GM08714 (cell line): Measurements from ENCODE around the gene ALS2CL.

Experiments
- H3K4me3 ChIP-seq: fragments of 200-500 bp; sonication (Bioruptor generic); 2 replicates; pipeline ENCODE4 v1.5.1; 2014; ENCODE audit warnings: mild to moderate bottlenecking, low read length, inconsistent platforms
- ZNF274 ChIP-seq: IDR thresholded peaks from 2 replicates; pipeline ENCODE4 v1.6.1; 2012; ENCODE audit warnings: mild to moderate bottlenecking, low read depth, low read length

ALS2CL gene

DNA sequence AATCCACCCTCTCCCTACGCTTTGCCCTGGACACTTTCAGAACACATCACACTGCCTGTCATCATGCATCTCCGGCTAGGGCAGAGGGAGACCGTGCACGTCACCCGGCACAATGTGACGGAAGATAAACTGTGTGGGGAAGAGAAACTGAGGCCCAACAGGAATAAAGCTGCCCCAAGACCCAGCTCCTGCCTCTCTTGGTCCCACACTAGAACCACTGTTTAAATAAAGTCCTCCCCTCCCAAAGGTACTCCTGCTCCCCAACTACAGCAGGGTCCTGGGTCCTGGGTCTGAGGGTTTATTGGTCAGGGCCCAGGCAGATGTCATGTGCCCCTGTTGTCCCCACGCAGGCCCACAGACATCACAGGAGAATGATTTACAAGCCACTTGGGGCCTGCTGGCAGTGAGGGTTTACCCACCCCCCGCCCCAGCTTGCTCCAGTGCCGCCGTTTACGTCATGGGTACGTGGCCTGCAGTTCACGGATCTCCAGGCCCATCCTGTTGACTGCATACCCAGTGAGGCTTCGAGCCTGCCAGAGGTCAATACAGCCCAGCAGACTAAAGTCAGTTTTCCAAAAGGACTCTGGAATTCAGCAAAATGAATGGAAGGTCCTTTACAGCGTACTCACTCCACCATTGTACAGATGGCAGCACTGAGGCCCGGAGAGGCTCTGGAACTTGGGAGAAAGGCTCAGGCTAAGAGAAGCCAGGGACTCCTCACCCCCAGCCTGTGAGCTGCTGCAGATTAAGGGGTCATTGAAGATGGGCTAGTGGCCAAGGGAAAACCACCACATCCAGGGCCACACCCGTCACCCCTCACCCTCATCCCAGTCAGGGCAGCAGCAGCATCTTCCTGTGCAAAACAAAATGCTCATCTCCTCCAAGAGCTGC is 23.2 kb downstream of the ALS2CL start:
- TF ChIP-seq ZNF274: no peak
- no peak overlapping the region for H3K4me3 ChIP-seq

DNA sequence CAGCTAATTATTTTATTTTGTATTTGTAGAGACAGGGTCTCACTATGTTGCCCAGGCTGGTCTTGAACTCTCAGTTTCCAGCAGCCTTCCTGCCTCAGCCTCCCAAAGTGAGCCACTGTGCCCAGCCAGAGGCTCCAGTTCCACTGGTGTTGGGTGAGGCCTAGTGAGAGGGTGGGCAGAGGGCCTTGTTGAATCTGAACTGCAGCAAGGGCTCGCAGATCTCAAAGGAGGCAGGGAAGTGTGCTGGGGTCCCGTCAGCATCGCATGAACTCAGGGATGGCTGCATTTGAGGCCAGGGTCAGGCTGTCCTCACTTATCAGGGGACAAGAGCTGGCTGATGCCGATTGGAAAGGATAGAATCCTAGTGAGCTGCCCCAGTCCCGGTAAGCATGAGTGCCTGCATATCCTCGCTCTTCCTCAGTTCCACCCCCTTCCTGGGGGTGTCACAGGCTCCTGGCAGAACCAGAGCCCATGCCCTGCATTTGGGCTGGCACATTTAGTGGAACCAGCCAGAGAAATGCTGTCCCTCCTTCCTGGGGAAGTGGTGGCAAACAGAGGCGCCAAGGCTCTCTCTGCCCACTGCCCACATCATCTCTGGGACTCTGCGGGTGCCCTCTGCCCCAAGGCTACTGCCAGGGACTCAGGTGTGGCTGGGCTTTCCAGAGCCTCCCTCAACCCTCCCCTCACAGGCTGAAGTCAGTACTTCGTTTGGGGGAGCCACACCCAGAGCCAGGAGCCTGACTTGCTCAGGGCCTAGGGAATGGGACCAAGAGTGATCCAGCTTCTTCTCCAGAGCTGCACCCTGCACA is 24.1 kb downstream of the ALS2CL start:
- TF ChIP-seq ZNF274: no peak

DNA sequence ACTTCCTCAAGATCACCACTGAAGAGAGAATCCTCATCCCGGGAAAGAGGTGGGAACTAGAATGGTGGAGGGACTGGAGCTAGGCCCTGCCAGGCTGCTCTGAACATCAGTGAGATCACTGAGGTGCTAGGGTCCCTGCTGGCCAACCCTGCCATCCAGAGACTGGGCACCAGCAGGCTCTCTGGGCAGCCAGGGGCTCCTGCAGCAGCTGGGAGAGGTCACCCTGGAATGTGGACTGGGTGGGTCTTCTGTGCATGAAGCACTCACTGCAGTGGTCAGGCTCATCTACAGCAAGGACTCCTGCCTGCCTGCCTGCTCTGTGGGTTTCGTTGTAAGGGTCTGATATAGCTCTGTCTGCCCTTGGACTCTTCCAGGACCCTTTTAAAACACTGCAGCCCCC is 24.9 kb downstream of the ALS2CL start:
- no peak for TF ChIP-seq ZNF274
- H3K4me3 ChIP-seq: no peak overlapping the region

More for the DNA sequence above, 24.1 kb downstream of the ALS2CL start:
- no peak overlapping the region for H3K4me3 ChIP-seq

DNA sequence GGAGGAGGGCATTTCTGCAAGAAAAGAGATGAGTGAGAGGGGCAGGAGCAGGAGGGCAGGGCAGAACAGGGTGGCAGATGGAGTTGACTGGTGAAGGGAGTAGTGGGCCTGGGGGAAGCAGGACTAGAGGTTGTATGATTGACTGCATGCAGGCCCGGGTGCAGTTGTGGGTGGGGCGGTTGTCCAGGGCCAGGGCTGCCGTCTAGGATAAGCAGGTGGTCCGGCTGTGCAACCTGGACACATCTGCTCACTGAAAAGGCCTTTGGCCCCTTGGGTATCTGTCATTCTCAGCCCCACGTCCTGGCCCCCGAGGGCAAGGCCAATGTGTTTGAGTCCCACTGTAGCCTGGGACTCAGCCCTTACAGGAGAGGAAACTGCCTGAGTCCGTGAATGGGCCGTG is 25.4 kb downstream of the ALS2CL start:
- TF ChIP-seq ZNF274: no peak
- H3K4me3 ChIP-seq: no peak overlapping the region

GRCh38 chr3:46667657-46668056 is 25.8 kb downstream of the ALS2CL start:
- H3K4me3 ChIP-seq: no peak overlapping the region
- no peak for TF ChIP-seq ZNF274

DNA sequence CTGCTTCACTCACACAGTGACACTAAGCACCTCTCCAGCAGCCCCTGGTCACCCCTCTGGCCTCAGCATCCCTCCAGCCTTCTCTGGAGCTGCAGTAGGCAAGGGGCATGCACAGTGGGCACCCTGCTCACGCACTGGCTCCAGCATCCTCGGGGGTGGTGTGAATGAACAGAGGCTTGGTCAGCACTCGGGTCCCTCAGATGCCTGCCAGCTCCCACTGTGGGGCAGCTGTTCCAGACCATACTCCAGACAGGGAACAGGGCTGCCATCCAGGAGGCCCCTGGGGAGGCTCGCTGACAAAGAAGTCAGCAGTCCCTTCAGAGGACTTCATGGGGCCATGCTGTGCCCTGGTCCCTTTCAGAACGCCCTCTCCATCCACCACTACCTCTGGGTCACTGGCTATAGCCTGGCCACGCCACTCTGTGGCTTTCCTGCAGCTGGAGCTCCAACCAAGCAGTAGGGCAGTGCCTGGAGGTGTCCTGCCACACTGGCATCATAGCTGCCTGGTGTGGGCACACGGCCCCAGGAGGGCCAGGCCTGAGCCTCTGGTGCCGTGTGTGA is 26.3 kb downstream of the ALS2CL start:
- TF ChIP-seq ZNF274: no peak

DNA sequence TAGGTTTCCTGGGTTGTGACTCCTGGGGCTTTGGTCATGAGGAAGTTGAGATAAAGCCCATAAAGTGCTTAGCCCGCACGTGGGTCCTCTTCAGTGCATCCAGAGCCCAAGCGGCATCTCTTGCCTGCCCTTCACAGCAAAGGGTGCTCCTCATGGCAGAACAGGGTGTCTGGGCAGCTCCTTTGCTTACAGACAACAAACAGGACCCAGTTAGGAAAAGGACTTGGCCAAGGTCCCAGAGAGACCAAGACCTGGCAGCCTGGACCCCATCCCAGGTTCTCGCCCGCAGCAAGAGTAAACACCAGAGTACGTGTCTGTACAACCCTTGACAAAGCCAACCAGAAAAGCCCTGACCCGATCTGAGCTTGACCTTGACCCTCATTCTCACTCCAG is 27.0 kb downstream of the ALS2CL start:
- no peak overlapping the region for H3K4me3 ChIP-seq

More for the DNA sequence above, 26.3 kb downstream of the ALS2CL start:
- H3K4me3 ChIP-seq: no peak overlapping the region

GRCh38 chr3:46665763-46666452 is 27.6 kb downstream of the ALS2CL start:
- TF ChIP-seq ZNF274: no peak
- H3K4me3 ChIP-seq: no peak overlapping the region

More for the DNA sequence above, 27.0 kb downstream of the ALS2CL start:
- no peak for TF ChIP-seq ZNF274

- TF ChIP-seq ZNF274: no peak
- no peak overlapping the region for H3K4me3 ChIP-seq
Measured at GRCh38 chr3:46664971-46665762, 28.3 kb downstream of the ALS2CL start.

- TF ChIP-seq ZNF274: no peak
- no peak overlapping the region for H3K4me3 ChIP-seq
Measured at GRCh38 chr3:46664188-46664970, 29.1 kb downstream of the ALS2CL start.

DNA sequence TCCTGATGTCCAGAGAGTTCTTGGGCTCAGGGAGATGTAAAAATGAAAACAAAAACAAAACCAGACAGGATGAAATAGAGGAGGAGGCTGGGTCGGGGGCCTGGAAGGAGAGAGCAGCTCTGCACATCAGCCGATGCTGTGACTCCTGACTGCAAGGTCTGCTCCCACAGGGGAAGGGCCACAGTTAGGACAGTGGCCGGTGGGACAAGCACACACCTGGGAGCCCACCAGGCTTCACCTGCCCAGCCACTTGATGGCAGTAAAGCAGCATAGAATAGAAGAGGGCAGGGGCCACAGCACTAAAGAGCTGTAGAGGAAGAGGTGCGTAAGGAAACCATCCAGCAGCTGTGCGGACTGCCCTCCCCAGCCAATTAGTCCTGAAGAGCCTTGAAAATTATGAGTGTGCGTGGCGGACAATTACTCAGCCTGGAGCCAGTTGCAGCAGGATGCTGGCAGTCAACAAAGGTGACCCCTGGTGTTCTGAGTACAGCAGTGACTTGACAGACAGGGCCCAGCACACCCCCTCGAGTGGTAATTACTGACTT is 29.8 kb downstream of the ALS2CL start:
- no peak for TF ChIP-seq ZNF274

More for the DNA sequence above, 29.8 kb downstream of the ALS2CL start:
- no peak overlapping the region for H3K4me3 ChIP-seq
